SK-N-SH (cell line): ENCODE data around the gene HAAO. TPM values are rescaled to one million over a fixed set of nuclear protein-coding genes. Genes with fewer than 3 reads are reported as not detected.

Experiments
- CTCF ChIA-PET: fragments of 300-600, 350-600 bp; formaldehyde crosslinking; extraction: SDS; loops from one replicate; lab custom pipeline; 2021; lab: Yijun Ruan, JAX
- POLR2A ChIA-PET: fragments of 350-600 bp; sonication (Branson Sonifier 250); formaldehyde crosslinking; extraction: SDS; loops from one replicate; lab custom pipeline; 2020; ENCODE audit warnings: antibody characterized with exemption, inconsistent platforms; lab: Yijun Ruan, JAX
- DNase-seq: peaks from one replicate; pipeline ENCODE4 v3.0.0; 2012
- H2AFZ ChIP-seq: fragments of 200-600 bp; sonication (generic); 2 replicates; pipeline ENCODE4 v1.8.1; 2016; ENCODE audit warnings: antibody characterized with exemption, mild to moderate bottlenecking, low read depth
- H3F3A ChIP-seq: fragments of 200-600 bp; sonication (generic); replicated peaks from 2 replicates; pipeline ENCODE3; 2016; ENCODE audit warnings: antibody characterized with exemption, mild to moderate bottlenecking; ENCODE audit not compliant: insufficient read depth
- H3K27ac ChIP-seq, 2 experiments: fragments of 200-500 bp in 1 of 2; fragments of 200-600 bp in 1 of 2; sonication (Bioruptor generic) in 1 of 2; sonication (generic), shearing (Covaris generic) in 1 of 2; 2 replicates each; pipeline versions ENCODE4 v1.5.1 to v1.6.1; 2014 to 2016; ENCODE audit warnings: low read depth in 2 of 2, inconsistent platforms in 1 of 2, low read length in 1 of 2, mild to moderate bottlenecking in 1 of 2, mixed read lengths in 1 of 2
- H3K27me3 ChIP-seq: fragments of 200-600 bp; sonication (generic), shearing (Covaris generic); 2 replicates; pipeline ENCODE4 v1.6.1; 2016; ENCODE audit warnings: mixed run types; ENCODE audit not compliant: insufficient read depth
- H3K36me3 ChIP-seq, 2 experiments: fragments of 200-500 bp in 1 of 2; fragments of 200-600 bp in 1 of 2; sonication (Bioruptor generic) in 1 of 2; sonication (generic) in 1 of 2; replicated peaks in 1 of 2; 2 replicates each; pipeline versions ENCODE3 to v1.5.1; 2014 to 2016; ENCODE audit warnings: low read length in 1 of 2, mild to moderate bottlenecking in 1 of 2; ENCODE audit not compliant: insufficient read depth in 2 of 2, control insufficient read depth in 1 of 2
- H3K4me1 ChIP-seq, 2 experiments: fragments of 200-500 bp in 1 of 2; fragments of 200-600 bp in 1 of 2; sonication (Bioruptor generic) in 1 of 2; sonication (generic), shearing (Covaris generic) in 1 of 2; 2 replicates each; pipeline versions ENCODE4 v1.5.1 to v1.6.1; 2014 to 2016; ENCODE audit warnings: low read depth in 1 of 2, low read length in 1 of 2, mixed run types in 1 of 2; ENCODE audit not compliant: insufficient read depth in 2 of 2, control insufficient read depth in 1 of 2
- H3K4me2 ChIP-seq: fragments of 200-600 bp; sonication (generic), shearing (Covaris generic); 2 replicates; pipeline ENCODE4 v1.6.1; 2017; ENCODE audit warnings: mixed run types
- H3K4me3 ChIP-seq, 2 experiments: fragments of 200-500 bp in 1 of 2; fragments of 200-600 bp in 1 of 2; sonication (Bioruptor generic) in 1 of 2; sonication (generic), shearing (Covaris generic) in 1 of 2; 2 replicates each; pipeline versions ENCODE4 v1.5.1 to v1.8.1; 2014 to 2016; ENCODE audit warnings: low read depth in 2 of 2, inconsistent platforms in 1 of 2, low read length in 1 of 2, mild to moderate bottlenecking in 1 of 2, mixed read lengths in 1 of 2, moderate library complexity in 1 of 2
- H3K79me2 ChIP-seq: fragments of 200-600 bp; sonication (generic); 2 replicates; pipeline ENCODE4 v1.8.1; 2017; ENCODE audit warnings: mild to moderate bottlenecking; ENCODE audit not compliant: insufficient read depth
- H3K9ac ChIP-seq: fragments of 200-600 bp; sonication (generic); 2 replicates; pipeline ENCODE4 v1.6.1; 2017; ENCODE audit warnings: mixed run types
- H3K9me2 ChIP-seq: fragments of 200-600 bp; sonication (generic); 2 replicates; pipeline ENCODE4 v1.6.1; 2017; ENCODE audit warnings: mixed run types
- H3K9me3 ChIP-seq: fragments of 200-600 bp; sonication (generic); 2 replicates; pipeline ENCODE4 v1.6.1; 2017; ENCODE audit warnings: mixed run types, mild to moderate bottlenecking, moderate library complexity
- H4K20me1 ChIP-seq: fragments of 200-600 bp; sonication (generic); 2 replicates; pipeline ENCODE4 v1.6.1; 2017; ENCODE audit warnings: mild to moderate bottlenecking, mixed run types; ENCODE audit not compliant: insufficient read depth
- CHD2 ChIP-seq: fragments of 150-350 bp; IDR thresholded peaks from 2 replicates; pipeline ENCODE4 v1.6.1; 2018; ENCODE audit warnings: low read length; ENCODE audit not compliant: partially characterized antibody
- ELF1 ChIP-seq: IDR thresholded peaks from 2 replicates; pipeline ENCODE4 v1.4.0; 2012
- EP300 ChIP-seq, 2 experiments: IDR thresholded peaks; 2 replicates each; pipeline versions ENCODE4 v1.4.0 to v1.6.1; 2012; ENCODE audit warnings: borderline replicate concordance in 1 of 2, low read depth in 1 of 2, low read length in 1 of 2
- EZH2phosphoT487 ChIP-seq: fragments of 200-600 bp; sonication (generic); IDR thresholded peaks from 2 replicates; pipeline ENCODE4 v1.6.1; 2017; ENCODE audit warnings: low read depth, mixed run types, mild to moderate bottlenecking, antibody characterized with exemption, moderate library complexity, borderline replicate concordance
- FOSL2 ChIP-seq: IDR thresholded peaks from 2 replicates; pipeline ENCODE4 v1.4.0; 2012; ENCODE audit warnings: low read depth, mild to moderate bottlenecking, moderate library complexity, borderline replicate concordance
- FOXJ3 ChIP-seq: sonication (generic); formaldehyde crosslinking; IDR thresholded peaks from 2 replicates; pipeline ENCODE4 v1.5.1; 2020; ENCODE audit warnings: mild to moderate bottlenecking, missing genetic modification reagents
- FOXM1 ChIP-seq: IDR thresholded peaks from 2 replicates; pipeline ENCODE4 v1.4.0; 2012; ENCODE audit warnings: low read depth, mild to moderate bottlenecking
- MXI1 ChIP-seq: IDR thresholded peaks from 2 replicates; pipeline ENCODE4 v1.6.1; 2012; ENCODE audit warnings: mild to moderate bottlenecking, low read depth, low read length, improper control_type of control experiment
- NFIC ChIP-seq: IDR thresholded peaks from 2 replicates; pipeline ENCODE4 v1.4.0; 2012; ENCODE audit warnings: borderline replicate concordance
- NRF1 ChIP-seq: IDR thresholded peaks from 2 replicates; pipeline ENCODE4 v1.6.1; 2012; ENCODE audit warnings: low read depth, mild to moderate bottlenecking, low read length
- RAD21 ChIP-seq: IDR thresholded peaks from 2 replicates; pipeline ENCODE4 v1.6.1; 2012; ENCODE audit warnings: mild to moderate bottlenecking, low read length
- RFX5 ChIP-seq: IDR thresholded peaks from 2 replicates; pipeline ENCODE4 v1.6.1; 2012; ENCODE audit warnings: mild to moderate bottlenecking, improper control_type of control experiment, low read length
- RXRA ChIP-seq: IDR thresholded peaks from 2 replicates; pipeline ENCODE4 v1.4.0; 2012; ENCODE audit warnings: low read depth, mild to moderate bottlenecking, borderline replicate concordance
- TEAD4 ChIP-seq: IDR thresholded peaks from 2 replicates; pipeline ENCODE4 v1.4.0; 2012; ENCODE audit warnings: mild to moderate bottlenecking, borderline replicate concordance; ENCODE audit not compliant: insufficient read depth
- WGBS: methylation state at CpG from one replicate; pipeline ENCODE4 v1.1.6; 2017; ENCODE audit warnings: low lambda C conversion rate; 5-methylcytosine and 5-hydroxymethylcytosine counted together
- polyA plus RNA-seq, 3 experiments: library from polyadenylated mRNA; depleted of rRNA; stranded (reverse); fragments of >200 nt; gene quantifications; 2 replicates each; pipeline ENCODE4 v1.2.3, GENCODE V29; 2012
- TF ChIP-seq, protein P1 (sequence below): IDR thresholded peaks from 2 replicates; pipeline ENCODE4 v1.4.0; 2012; ENCODE audit warnings: low read depth, borderline replicate concordance
- TF ChIP-seq, protein P2 (sequence below): fragments of 150-350 bp; IDR thresholded peaks from 2 replicates; pipeline ENCODE4 v1.6.1; 2017; ENCODE audit warnings: antibody characterized with exemption, low read length, low read depth, borderline replicate concordance
- TF ChIP-seq, protein P3 (sequence below): IDR thresholded peaks from 2 replicates; pipeline ENCODE4 v1.6.1; 2012; ENCODE audit warnings: mild to moderate bottlenecking, low read depth, low read length, moderate library complexity
- TF ChIP-seq, protein P4 (sequence below): fragments of 200-600 bp; sonication (generic); IDR thresholded peaks from 2 replicates; pipeline ENCODE4 v1.6.1; 2017; ENCODE audit warnings: antibody characterized with exemption, mild to moderate bottlenecking, moderate library complexity
- TF ChIP-seq, protein P5 (sequence below): IDR thresholded peaks from 2 replicates; pipeline ENCODE4 v1.4.0; 2012; ENCODE audit warnings: low read depth, borderline replicate concordance

HAAO gene
- polyA plus RNA-seq, 1 of the 3 experiments (the other 2 are of a cell fraction): not detected

DNA sequence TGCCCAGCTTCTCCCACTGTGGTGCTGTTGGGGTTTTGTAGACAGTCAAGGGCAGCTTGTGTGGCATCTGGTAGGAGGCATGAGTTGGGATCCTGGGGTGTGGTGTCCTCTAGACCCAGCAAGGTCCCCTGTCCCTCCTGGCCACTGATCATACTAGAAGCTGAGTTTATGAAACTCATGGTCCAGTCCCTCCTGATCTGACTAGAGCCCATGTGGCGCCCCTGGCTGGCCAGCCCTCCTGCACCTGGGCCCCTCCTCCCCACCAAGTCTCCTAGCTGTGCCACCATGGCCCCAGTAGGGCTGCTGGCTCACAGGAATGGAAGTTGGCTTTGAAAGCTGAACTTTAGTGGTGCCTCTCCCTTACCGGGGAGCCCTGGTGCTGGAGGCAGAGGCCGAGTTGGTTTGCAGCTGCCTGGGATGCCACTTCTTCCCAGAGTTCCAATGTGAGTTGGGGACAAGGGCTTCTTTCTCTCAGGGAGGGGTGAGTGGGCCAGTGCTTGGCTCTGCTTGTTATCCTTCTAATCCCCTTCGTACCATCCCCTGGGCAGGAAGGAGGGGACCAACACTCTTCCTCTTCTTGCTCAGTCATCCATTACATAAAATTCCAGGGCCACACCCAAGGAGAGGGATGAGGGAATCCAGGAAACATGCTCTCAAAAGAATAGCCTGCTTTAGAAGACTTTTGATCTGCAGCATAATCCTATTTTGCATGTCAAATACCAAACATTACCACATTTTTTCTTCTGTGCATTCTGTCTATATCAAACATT is 37.5 kb upstream of the HAAO start:
- no peak overlapping the region for H3K4me3 ChIP-seq
- no peaks in the 10 kb centered on the region for H3K9me3 ChIP-seq
- no peak overlapping the region for H3K27ac ChIP-seq
- DNase-seq: no peak
- H3K79me2 ChIP-seq: no peaks in the 10 kb centered on the region
- H2AFZ ChIP-seq: no peak overlapping the region
- TF ChIP-seq, protein P1, sequence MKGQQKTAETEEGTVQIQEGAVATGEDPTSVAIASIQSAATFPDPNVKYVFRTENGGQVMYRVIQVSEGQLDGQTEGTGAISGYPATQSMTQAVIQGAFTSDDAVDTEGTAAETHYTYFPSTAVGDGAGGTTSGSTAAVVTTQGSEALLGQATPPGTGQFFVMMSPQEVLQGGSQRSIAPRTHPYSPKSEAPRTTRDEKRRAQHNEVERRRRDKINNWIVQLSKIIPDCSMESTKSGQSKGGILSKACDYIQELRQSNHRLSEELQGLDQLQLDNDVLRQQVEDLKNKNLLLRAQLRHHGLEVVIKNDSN: no peak
- TF ChIP-seq NFIC (no peak), FOSL2 (no peak), RFX5 (no peak), MXI1 (no peak), EP300 (IDR thresholded peaks at IDR 0.05; ENCODE audit: borderline replicate concordance in 1 of 2, low read depth in 1 of 2, low read length in 1 of 2) (no peak), CHD2 (no peak), EZH2phosphoT487 (no peak), ELF1 (no peak), FOXJ3 (no peak), FOXM1 (no peak), NRF1 (no peak), TEAD4 (no peak), RAD21 (no peak), RXRA (no peak)
- TF ChIP-seq, protein P2, sequence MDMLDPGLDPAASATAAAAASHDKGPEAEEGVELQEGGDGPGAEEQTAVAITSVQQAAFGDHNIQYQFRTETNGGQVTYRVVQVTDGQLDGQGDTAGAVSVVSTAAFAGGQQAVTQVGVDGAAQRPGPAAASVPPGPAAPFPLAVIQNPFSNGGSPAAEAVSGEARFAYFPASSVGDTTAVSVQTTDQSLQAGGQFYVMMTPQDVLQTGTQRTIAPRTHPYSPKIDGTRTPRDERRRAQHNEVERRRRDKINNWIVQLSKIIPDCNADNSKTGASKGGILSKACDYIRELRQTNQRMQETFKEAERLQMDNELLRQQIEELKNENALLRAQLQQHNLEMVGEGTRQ: no peak
- TF ChIP-seq, protein P3, sequence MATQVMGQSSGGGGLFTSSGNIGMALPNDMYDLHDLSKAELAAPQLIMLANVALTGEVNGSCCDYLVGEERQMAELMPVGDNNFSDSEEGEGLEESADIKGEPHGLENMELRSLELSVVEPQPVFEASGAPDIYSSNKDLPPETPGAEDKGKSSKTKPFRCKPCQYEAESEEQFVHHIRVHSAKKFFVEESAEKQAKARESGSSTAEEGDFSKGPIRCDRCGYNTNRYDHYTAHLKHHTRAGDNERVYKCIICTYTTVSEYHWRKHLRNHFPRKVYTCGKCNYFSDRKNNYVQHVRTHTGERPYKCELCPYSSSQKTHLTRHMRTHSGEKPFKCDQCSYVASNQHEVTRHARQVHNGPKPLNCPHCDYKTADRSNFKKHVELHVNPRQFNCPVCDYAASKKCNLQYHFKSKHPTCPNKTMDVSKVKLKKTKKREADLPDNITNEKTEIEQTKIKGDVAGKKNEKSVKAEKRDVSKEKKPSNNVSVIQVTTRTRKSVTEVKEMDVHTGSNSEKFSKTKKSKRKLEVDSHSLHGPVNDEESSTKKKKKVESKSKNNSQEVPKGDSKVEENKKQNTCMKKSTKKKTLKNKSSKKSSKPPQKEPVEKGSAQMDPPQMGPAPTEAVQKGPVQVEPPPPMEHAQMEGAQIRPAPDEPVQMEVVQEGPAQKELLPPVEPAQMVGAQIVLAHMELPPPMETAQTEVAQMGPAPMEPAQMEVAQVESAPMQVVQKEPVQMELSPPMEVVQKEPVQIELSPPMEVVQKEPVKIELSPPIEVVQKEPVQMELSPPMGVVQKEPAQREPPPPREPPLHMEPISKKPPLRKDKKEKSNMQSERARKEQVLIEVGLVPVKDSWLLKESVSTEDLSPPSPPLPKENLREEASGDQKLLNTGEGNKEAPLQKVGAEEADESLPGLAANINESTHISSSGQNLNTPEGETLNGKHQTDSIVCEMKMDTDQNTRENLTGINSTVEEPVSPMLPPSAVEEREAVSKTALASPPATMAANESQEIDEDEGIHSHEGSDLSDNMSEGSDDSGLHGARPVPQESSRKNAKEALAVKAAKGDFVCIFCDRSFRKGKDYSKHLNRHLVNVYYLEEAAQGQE: no peak
- TF ChIP-seq, protein P4, sequence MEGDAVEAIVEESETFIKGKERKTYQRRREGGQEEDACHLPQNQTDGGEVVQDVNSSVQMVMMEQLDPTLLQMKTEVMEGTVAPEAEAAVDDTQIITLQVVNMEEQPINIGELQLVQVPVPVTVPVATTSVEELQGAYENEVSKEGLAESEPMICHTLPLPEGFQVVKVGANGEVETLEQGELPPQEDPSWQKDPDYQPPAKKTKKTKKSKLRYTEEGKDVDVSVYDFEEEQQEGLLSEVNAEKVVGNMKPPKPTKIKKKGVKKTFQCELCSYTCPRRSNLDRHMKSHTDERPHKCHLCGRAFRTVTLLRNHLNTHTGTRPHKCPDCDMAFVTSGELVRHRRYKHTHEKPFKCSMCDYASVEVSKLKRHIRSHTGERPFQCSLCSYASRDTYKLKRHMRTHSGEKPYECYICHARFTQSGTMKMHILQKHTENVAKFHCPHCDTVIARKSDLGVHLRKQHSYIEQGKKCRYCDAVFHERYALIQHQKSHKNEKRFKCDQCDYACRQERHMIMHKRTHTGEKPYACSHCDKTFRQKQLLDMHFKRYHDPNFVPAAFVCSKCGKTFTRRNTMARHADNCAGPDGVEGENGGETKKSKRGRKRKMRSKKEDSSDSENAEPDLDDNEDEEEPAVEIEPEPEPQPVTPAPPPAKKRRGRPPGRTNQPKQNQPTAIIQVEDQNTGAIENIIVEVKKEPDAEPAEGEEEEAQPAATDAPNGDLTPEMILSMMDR: no peak
- TF ChIP-seq, protein P5, sequence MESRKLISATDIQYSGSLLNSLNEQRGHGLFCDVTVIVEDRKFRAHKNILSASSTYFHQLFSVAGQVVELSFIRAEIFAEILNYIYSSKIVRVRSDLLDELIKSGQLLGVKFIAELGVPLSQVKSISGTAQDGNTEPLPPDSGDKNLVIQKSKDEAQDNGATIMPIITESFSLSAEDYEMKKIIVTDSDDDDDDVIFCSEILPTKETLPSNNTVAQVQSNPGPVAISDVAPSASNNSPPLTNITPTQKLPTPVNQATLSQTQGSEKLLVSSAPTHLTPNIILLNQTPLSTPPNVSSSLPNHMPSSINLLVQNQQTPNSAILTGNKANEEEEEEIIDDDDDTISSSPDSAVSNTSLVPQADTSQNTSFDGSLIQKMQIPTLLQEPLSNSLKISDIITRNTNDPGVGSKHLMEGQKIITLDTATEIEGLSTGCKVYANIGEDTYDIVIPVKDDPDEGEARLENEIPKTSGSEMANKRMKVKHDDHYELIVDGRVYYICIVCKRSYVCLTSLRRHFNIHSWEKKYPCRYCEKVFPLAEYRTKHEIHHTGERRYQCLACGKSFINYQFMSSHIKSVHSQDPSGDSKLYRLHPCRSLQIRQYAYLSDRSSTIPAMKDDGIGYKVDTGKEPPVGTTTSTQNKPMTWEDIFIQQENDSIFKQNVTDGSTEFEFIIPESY: no peak
- no peaks in the 10 kb centered on the region for H3F3A ChIP-seq
- POLR2A ChIA-PET: no interaction called here
- no peaks in the 10 kb centered on the region for H3K9me2 ChIP-seq
- H3K27me3 ChIP-seq: no peaks in the 10 kb centered on the region
- H4K20me1 ChIP-seq: no peaks in the 10 kb centered on the region
- CTCF ChIA-PET: interaction anchor here (0.7 to 8.6 kb wide), 28 partner anchors 9 to 782 kb away, joined by 3 to 103 read pairs (median 14); partner anchors contain the start of gene ZFP36L2
- H3K9ac ChIP-seq: no peak overlapping the region
- H3K4me2 ChIP-seq: no peak overlapping the region
- 65% methylated on average over 2 of the region's 4 CpGs for WGBS
- peaks cover 0 to 12% of the 10 kb centered on the region in 2 experiments; a peak in 1 of 4 replicates for H3K4me1 ChIP-seq
- no peaks in the 10 kb centered on the region for H3K36me3 ChIP-seq
